Brain microvascular endothelial cell (primary cell): ENCODE measurements around the gene ZNF536.

Source experiments
- DNase-seq: peaks from one replicate; pipeline ENCODE4 v3.0.0-alpha.2; 2020
- H3K27ac ChIP-seq: fragments of 250-450 bp; sonication (Bioruptor Pico); 2 replicates; pipeline ENCODE4 v1.5.1; 2020; ENCODE audit warnings: mild to moderate bottlenecking, moderate library complexity
- H3K27me3 ChIP-seq: fragments of 250-450 bp; sonication (Bioruptor Pico); replicated peaks from 2 replicates; pipeline ENCODE4 v1.5.1; 2020; ENCODE audit warnings: mild to moderate bottlenecking
- H3K36me3 ChIP-seq: fragments of 250-450 bp; sonication (Bioruptor Pico); replicated peaks from 2 replicates; pipeline ENCODE4 v1.5.1; 2020; ENCODE audit warnings: mild to moderate bottlenecking
- H3K4me3 ChIP-seq: 2 replicates; pipeline ENCODE4 v1.5.1; 2011; ENCODE audit warnings: low read depth, mild to moderate bottlenecking, control low read depth, low read length, moderate library complexity
- in situ Hi-C: cut with HindIII; loops from 2 replicates; pipeline ENCODE4 v1.10.0; 2017; ENCODE audit warnings: low sequenced_read_pairs, low pct_ligation_motif_present
- TF ChIP-seq, protein P1 (sequence below): IDR thresholded peaks from 2 replicates; pipeline ENCODE4 v1.5.1; 2011; ENCODE audit warnings: low read depth, mild to moderate bottlenecking, moderate library complexity, low read length, control low read depth, inconsistent platforms; ENCODE audit errors: missing control alignments

Gene ZNF536

DNA sequence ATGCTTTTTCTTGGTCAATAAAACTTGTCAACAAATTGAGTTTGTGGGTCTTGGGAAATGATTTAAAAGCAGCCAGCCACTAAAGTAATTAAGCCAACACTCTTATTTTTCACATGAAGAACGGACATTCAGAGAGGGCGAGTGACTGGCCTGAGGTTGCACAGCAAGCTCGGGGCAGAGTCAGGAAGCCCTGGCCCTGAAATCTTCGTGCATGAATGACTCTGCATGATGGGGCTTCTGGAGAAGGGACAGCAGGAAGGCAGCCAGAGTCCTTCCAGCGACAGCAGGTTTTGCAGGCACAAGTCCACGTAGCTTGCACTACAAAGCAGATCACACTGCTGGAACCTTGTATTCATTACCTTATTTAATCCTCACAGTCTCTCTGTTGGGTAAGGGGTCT lies 232.5 kb downstream of the ZNF536 start:
- in situ Hi-C loops, result no loop called here
- TF ChIP-seq, protein P1, sequence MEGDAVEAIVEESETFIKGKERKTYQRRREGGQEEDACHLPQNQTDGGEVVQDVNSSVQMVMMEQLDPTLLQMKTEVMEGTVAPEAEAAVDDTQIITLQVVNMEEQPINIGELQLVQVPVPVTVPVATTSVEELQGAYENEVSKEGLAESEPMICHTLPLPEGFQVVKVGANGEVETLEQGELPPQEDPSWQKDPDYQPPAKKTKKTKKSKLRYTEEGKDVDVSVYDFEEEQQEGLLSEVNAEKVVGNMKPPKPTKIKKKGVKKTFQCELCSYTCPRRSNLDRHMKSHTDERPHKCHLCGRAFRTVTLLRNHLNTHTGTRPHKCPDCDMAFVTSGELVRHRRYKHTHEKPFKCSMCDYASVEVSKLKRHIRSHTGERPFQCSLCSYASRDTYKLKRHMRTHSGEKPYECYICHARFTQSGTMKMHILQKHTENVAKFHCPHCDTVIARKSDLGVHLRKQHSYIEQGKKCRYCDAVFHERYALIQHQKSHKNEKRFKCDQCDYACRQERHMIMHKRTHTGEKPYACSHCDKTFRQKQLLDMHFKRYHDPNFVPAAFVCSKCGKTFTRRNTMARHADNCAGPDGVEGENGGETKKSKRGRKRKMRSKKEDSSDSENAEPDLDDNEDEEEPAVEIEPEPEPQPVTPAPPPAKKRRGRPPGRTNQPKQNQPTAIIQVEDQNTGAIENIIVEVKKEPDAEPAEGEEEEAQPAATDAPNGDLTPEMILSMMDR, result no peak
- H3K4me3 ChIP-seq, result no peak overlapping the region
- no peak for DNase-seq
- no peaks in the 10 kb centered on the region for H3K27me3 ChIP-seq
- H3K27ac ChIP-seq, result no peak overlapping the region
- no peaks in the 10 kb centered on the region for H3K36me3 ChIP-seq

DNA sequence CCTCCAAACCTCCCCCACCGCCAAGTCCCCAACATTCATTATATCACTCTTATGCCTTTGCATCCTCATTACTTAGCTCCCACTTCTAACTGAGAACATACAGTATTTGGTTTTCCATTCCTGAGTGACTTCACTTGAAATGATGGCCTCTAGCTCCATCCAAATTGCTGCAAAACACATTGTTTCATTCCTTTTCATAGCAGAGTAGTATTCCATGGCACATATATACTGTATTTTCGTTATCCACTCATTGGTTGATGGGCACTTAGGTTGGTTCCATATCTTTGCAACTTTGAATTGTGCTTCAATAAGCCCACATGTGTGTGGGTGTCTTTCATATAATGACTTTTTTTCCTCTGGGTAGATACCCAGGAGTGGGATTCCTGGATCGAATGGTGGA lies 233.1 kb downstream of the ZNF536 start:
- Histone ChIP-seq H3K36me3 (no peaks in the 10 kb centered on the region), H3K4me3 (no peak overlapping the region), H3K27ac (no peak overlapping the region), H3K27me3 (no peaks in the 10 kb centered on the region)
- in situ Hi-C loops, result no loop called here
- DNase-seq, result no peak
- TF ChIP-seq, protein P1, result no peak

- TF ChIP-seq, protein P1, result no peak
- Histone ChIP-seq H3K36me3 (no peaks in the 10 kb centered on the region), H3K27me3 (no peaks in the 10 kb centered on the region)
Measured at GRCh38 chr19:30606114-30607050, 234.2 kb downstream of the ZNF536 start.

More at GRCh38 chr19:30606114-30607050, 234.2 kb downstream of the ZNF536 start:
- Histone ChIP-seq H3K4me3 (no peak overlapping the region), H3K27ac (no peak overlapping the region)
- in situ Hi-C loops, result no loop called here
- DNase-seq, result no peak
